ENCODE results near the gene IKZF5. TPM values are rescaled to one million over a fixed set of nuclear protein-coding genes. Genes with fewer than 3 reads are reported as not detected.
A peak's percentile ranks its signal among the peaks of the same experiment; 100 is the strongest.

IKZF5 gene
- total RNA-seq, 1 experiment from 2014 or later: 8.6 TPM

- CTCF ChIA-PET: interaction anchor here (1.3 kb wide), 1 partner anchor 29 kb away, joined by 4 read pairs; the partner anchor contains the start of gene PSTK
- intact Hi-C loops (cut with micrococcal nuclease; ENCODE audit: unreplicated experiment): no loop called here
- peaks cover 3% of the 10 kb centered on the region; the same call in 1 of the 2 replicates for H3K36me3 ChIP-seq (ENCODE audit: control insufficient read depth, insufficient read depth, low read length)
- DNase-seq (ENCODE audit: low read depth, low spot score) (no peak), ATAC-seq (peak; percentile 40)
- peak overlapping the region; percentile 88 to 99 for H3K4me3 ChIP-seq (ENCODE audit: low read depth in 2 of 2, low read length in 2 of 2)
- in situ Hi-C loops (cut with HindIII; ENCODE audit: low pct_unique_long_range_greater_than_20kb, low sequenced_read_pairs): no loop called here
- peak overlapping the region; percentile 75 for H3K27ac ChIP-seq (ENCODE audit: low read length)
- BruUV-seq (replicated peaks): no TSS peak
- TF ChIP-seq TCF7L2 (IDR thresholded peaks at IDR 0.05; ENCODE audit: low read depth, low read length) (no peak), SIN3A (IDR thresholded peaks at IDR 0.05; ENCODE audit: borderline replicate concordance, insufficient read depth, low read depth, low read length) (no peak), CTCF (IDR thresholded peaks at IDR 0.05) (no peak), REST (IDR thresholded peaks at IDR 0.05; ENCODE audit: insufficient read depth in 1 of 2, low read depth in 2 of 2, low read length in 1 of 2) (no peak), POLR2AphosphoS5 (IDR thresholded peaks at IDR 0.05; ENCODE audit: low read depth, low read length) (no peak)
- POLR2A ChIA-PET: no interaction called here
- H3K4me1 ChIP-seq (ENCODE audit: control insufficient read depth, insufficient read depth, low read length): peaks cover 23% of the 10 kb centered on the region
- no peaks in the 10 kb centered on the region for H3K27me3 ChIP-seq (ENCODE audit: control insufficient read depth, insufficient read depth, low read length)
- no peaks in the 10 kb centered on the region for H3K9me3 ChIP-seq (ENCODE audit: control insufficient read depth, insufficient read depth, low read depth, low read length)
Observed at GRCh38 chr10:123009105-123009820, 668 bp upstream of the IKZF5 start.

GRCh38 chr10:123007558-123008354 lies 839 bp downstream of the IKZF5 start:
- in situ Hi-C loops (cut with HindIII; ENCODE audit: low pct_unique_long_range_greater_than_20kb, low sequenced_read_pairs): no loop called here
- no peaks in the 10 kb centered on the region for H3K9me3 ChIP-seq (ENCODE audit: control insufficient read depth, insufficient read depth, low read depth, low read length)
- peak overlapping the region; percentile 78 for H3K27ac ChIP-seq (ENCODE audit: low read length)
- peak overlapping the region; percentile 88 to 99 for H3K4me3 ChIP-seq (ENCODE audit: low read depth in 2 of 2, low read length in 2 of 2)
- POLR2A ChIA-PET: interaction anchor here (0.5 to 0.6 kb wide), 2 partner anchors 206 to 1026 kb away, joined by 3 to 4 read pairs; no protein-coding TSS in a partner anchor
- intact Hi-C loops (cut with micrococcal nuclease; ENCODE audit: unreplicated experiment): no loop called here
- BruUV-seq (replicated peaks): TSS peak; percentile 52
- CTCF ChIA-PET: interaction anchor here (0.5 kb wide), 1 partner anchor 569 kb away, joined by 3 read pairs; no protein-coding TSS in a partner anchor
- peaks cover 30% of the 10 kb centered on the region for H3K4me1 ChIP-seq (ENCODE audit: control insufficient read depth, insufficient read depth, low read length)
- H3K36me3 ChIP-seq (ENCODE audit: control insufficient read depth, insufficient read depth, low read length): peaks cover 3% of the 10 kb centered on the region; the same call in 1 of the 2 replicates
- ATAC-seq (peak; percentile 70), DNase-seq (ENCODE audit: low read depth, low spot score) (peak; percentile 32)
- no peaks in the 10 kb centered on the region for H3K27me3 ChIP-seq (ENCODE audit: control insufficient read depth, insufficient read depth, low read length)
- TF ChIP-seq POLR2AphosphoS5 (IDR thresholded peaks at IDR 0.05; ENCODE audit: low read depth, low read length) (no peak), REST (IDR thresholded peaks at IDR 0.05; ENCODE audit: insufficient read depth in 1 of 2, low read depth in 2 of 2, low read length in 1 of 2) (no peak), TCF7L2 (IDR thresholded peaks at IDR 0.05; ENCODE audit: low read depth, low read length) (no peak), SIN3A (IDR thresholded peaks at IDR 0.05; ENCODE audit: borderline replicate concordance, insufficient read depth, low read depth, low read length) (no peak), CTCF (IDR thresholded peaks at IDR 0.05) (no peak)
